ENCODE results near the gene NFU1.

The NFU1 gene

DNA sequence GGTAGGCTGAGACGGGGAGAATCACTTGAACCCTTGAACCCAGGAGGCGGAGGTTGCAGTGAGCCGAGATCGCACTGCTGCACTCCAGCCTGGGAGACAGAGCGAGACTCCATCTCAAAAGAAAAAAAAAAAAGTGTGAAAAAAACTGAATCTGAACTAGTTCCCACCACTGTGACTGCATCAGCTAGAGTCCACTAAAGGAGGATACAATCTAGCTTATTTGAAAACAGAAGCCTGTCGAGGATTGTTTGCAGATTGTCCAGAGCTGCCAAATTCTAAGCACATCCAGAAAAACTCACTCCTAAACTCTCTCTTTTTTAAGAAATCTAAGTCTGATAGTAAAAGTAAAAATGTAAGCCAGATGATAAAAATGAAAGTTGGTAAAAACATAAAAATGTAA is 60.8 kb downstream of the NFU1 start:
- no peaks in the 10 kb centered on the region for H3K36me3 ChIP-seq (ENCODE audit: control insufficient read depth, insufficient read depth, low read length)

DNA sequence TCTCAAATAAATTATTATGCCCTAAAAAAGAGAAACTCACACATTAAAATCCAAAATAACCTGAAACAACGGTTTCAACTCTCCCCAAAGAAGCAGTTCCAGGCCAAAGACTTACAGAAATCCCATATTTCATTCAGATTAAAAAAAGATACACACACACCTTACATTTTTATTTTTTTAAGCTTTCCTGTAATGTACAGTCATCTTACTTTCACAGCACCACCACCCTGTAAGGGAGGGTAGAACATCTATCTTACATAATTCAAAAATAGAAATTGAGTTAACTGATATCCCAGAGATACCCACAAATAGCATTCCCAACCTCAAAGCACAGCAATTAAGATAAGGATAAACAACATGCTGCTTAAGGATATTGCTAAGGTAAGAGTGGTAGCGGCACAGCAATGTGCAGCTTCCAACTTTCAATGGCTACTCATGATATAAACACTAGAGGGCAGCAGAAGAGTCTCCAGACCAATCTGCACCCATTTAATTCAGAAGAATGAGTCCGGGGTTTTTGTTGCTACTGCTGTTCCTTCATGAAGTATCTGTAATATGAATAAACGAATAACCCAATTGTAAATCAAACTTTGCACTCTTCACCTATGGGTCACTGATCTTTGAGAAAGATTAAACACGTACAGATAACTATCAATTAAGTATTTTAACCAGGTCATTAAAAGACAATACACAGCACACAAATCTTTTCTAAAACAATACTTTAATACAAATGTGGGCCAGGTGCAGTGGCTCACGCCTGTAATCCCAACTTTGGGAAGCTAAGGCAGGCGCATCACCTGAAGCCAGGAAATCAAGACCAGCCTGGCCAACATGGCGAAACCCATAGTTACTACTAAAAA is 61.5 kb downstream of the NFU1 start:
- Histone ChIP-seq H3K27ac (no peak overlapping the region), H3K36me3 (ENCODE audit: control insufficient read depth, insufficient read depth, low read length) (no peaks in the 10 kb centered on the region), H3K27me3 (ENCODE audit: control insufficient read depth, insufficient read depth, low read length) (no peaks in the 10 kb centered on the region), H3K4me1 (peaks cover 3% of the 10 kb centered on the region), H3K79me2 (peaks cover 11% of the 10 kb centered on the region), H3K9ac (no peak overlapping the region), H3K4me2 (ENCODE audit: low read length) (no peak overlapping the region), H2AFZ (no peak overlapping the region), H3K4me3 (ENCODE audit: low read depth, low read length) (no peak overlapping the region), H3K9me3 (ENCODE audit: control insufficient read depth, low read length) (no peaks in the 10 kb centered on the region)
- TF ChIP-seq, protein P1, sequence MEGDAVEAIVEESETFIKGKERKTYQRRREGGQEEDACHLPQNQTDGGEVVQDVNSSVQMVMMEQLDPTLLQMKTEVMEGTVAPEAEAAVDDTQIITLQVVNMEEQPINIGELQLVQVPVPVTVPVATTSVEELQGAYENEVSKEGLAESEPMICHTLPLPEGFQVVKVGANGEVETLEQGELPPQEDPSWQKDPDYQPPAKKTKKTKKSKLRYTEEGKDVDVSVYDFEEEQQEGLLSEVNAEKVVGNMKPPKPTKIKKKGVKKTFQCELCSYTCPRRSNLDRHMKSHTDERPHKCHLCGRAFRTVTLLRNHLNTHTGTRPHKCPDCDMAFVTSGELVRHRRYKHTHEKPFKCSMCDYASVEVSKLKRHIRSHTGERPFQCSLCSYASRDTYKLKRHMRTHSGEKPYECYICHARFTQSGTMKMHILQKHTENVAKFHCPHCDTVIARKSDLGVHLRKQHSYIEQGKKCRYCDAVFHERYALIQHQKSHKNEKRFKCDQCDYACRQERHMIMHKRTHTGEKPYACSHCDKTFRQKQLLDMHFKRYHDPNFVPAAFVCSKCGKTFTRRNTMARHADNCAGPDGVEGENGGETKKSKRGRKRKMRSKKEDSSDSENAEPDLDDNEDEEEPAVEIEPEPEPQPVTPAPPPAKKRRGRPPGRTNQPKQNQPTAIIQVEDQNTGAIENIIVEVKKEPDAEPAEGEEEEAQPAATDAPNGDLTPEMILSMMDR (IDR thresholded peaks at IDR 0.05) = peak; percentile 23

More for the DNA sequence above, 60.8 kb downstream of the NFU1 start:
- Histone ChIP-seq H3K27me3 (ENCODE audit: control insufficient read depth, insufficient read depth, low read length) (no peaks in the 10 kb centered on the region), H3K79me2 (peaks cover 11% of the 10 kb centered on the region), H3K9me3 (ENCODE audit: control insufficient read depth, low read length) (no peaks in the 10 kb centered on the region), H3K4me2 (ENCODE audit: low read length) (no peak overlapping the region), H3K4me3 (ENCODE audit: low read depth, low read length) (no peak overlapping the region), H3K9ac (no peak overlapping the region), H3K4me1 (peaks cover 3% of the 10 kb centered on the region), H2AFZ (no peak overlapping the region), H3K27ac (no peak overlapping the region)
- TF ChIP-seq, protein P1 (IDR thresholded peaks at IDR 0.05) = no peak

DNA sequence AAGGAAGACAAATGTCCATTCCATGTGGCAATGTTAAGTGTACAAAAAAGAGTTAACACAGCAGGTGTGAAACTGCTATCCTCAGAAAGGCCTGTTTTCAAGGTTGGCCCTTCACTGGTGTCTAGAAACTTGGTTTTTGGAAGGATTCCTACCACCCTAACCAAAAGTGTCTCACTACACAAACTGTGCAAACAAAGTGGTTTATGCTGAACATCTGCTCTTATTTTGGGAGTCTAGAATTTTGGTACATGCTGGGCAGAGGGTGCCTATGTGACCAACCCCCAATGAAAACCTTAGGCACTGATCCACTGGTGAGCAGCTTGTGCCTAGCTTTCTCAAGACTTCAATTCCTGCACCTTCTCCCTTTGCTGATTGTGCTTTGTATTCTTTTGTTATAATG is 64.5 kb downstream of the NFU1 start:
- peaks cover 6% of the 10 kb centered on the region for H3K79me2 ChIP-seq

DNA sequence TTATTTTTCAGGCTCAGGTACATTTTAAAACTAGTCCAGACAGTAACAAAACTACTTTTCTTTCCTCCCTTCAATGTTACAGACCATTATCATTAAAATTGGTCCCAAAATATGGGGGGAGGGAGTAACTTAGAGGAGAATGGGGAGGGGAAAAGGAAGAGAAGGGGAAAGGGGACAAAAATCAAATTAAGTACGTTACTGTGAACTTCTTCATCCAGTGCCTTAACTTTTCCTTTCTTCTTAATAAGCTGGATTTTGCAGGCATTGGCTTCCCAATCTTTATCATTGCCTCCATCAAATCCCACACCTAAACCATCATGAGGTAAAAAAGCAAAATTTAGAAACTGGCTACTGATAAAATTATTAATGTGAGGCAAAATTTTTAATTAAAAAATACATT is 67.4 kb downstream of the NFU1 start:
- Histone ChIP-seq H3K36me3 (ENCODE audit: control insufficient read depth, insufficient read depth, low read length) (no peaks in the 10 kb centered on the region), H3K27me3 (ENCODE audit: control insufficient read depth, insufficient read depth, low read length) (no peaks in the 10 kb centered on the region), H3K27ac (no peak overlapping the region), H3K4me1 (no peaks in the 10 kb centered on the region), H3K4me3 (ENCODE audit: low read depth, low read length) (no peak overlapping the region), H3K9me3 (ENCODE audit: control insufficient read depth, low read length) (no peaks in the 10 kb centered on the region), H2AFZ (no peak overlapping the region), H3K4me2 (ENCODE audit: low read length) (no peak overlapping the region), H3K79me2 (peaks cover 2% of the 10 kb centered on the region), H3K9ac (no peak overlapping the region)
- TF ChIP-seq, protein P1 (IDR thresholded peaks at IDR 0.05) = no peak

More for the DNA sequence above, 64.5 kb downstream of the NFU1 start:
- Histone ChIP-seq H3K4me1 (peaks cover 3% of the 10 kb centered on the region), H3K9me3 (ENCODE audit: control insufficient read depth, low read length) (no peaks in the 10 kb centered on the region), H3K36me3 (ENCODE audit: control insufficient read depth, insufficient read depth, low read length) (no peaks in the 10 kb centered on the region), H2AFZ (no peak overlapping the region), H3K27ac (no peak overlapping the region), H3K4me3 (ENCODE audit: low read depth, low read length) (no peak overlapping the region), H3K27me3 (ENCODE audit: control insufficient read depth, insufficient read depth, low read length) (no peaks in the 10 kb centered on the region), H3K9ac (no peak overlapping the region), H3K4me2 (ENCODE audit: low read length) (no peak overlapping the region)
- TF ChIP-seq, protein P1 (IDR thresholded peaks at IDR 0.05) = no peak

DNA sequence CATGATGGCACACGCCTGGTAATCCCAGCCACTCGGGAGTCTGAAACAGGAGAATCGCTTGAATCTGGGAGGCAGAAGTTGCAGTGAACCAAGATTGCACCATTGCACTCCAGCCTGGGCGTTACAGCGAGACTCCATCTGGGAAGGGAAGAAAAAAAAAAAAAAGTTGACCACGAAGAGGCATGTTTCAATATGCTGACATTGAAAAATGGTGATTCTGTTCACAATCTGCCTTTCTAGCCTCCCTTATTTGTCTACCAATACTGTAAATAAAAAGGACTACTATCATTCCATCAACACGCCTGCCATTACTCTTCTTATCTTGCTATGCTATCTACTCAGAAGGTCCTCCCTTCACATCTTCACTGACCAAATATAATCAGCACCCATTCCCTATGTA is 68.6 kb downstream of the NFU1 start:
- H3K36me3 ChIP-seq (ENCODE audit: control insufficient read depth, insufficient read depth, low read length) = no peaks in the 10 kb centered on the region
- no peaks in the 10 kb centered on the region for H3K27me3 ChIP-seq (ENCODE audit: control insufficient read depth, insufficient read depth, low read length)
- no peaks in the 10 kb centered on the region for H3K4me1 ChIP-seq
- no peaks in the 10 kb centered on the region for H3K9me3 ChIP-seq (ENCODE audit: control insufficient read depth, low read length)
- no peak overlapping the region for H3K4me2 ChIP-seq (ENCODE audit: low read length)
- peaks cover 2% of the 10 kb centered on the region for H3K79me2 ChIP-seq
- H3K27ac ChIP-seq = no peak overlapping the region
- H2AFZ ChIP-seq = no peak overlapping the region
- TF ChIP-seq, protein P1 (IDR thresholded peaks at IDR 0.05) = no peak
- H3K4me3 ChIP-seq (ENCODE audit: low read depth, low read length) = no peak overlapping the region
- H3K9ac ChIP-seq = no peak overlapping the region

Measured in parathyroid adenoma (tissue), 2 donors.